Measurements from ENCODE around the gene CLDN20. TPM values are rescaled to one million over a fixed set of nuclear protein-coding genes. Genes with fewer than 3 reads are reported as not detected.

Gene CLDN20
- total and polyA plus RNA-seq, 2 of the 4 experiments (the other 2 are of a cell fraction): not detected

- BruUV-seq (replicated peaks): no TSS peak
- no peak overlapping the region for H3K9ac ChIP-seq (ENCODE audit: low read depth, low read length)
- no peak overlapping the region for H3K23ac ChIP-seq (ENCODE audit: low read depth, low read length)
- H3K18ac ChIP-seq (ENCODE audit: low read depth, low read length): no peak overlapping the region
- no peak for TF ChIP-seq CTCF (conservative IDR thresholded peaks at IDR 0.05; ENCODE audit: low read depth, low read length)
- no peak for TF ChIP-seq RFX5 (IDR thresholded peaks at IDR 0.05; ENCODE audit: low read depth, low read length)
- TF ChIP-seq SMC3 (IDR thresholded peaks at IDR 0.05; ENCODE audit: low read depth, low read length): no peak
- TF ChIP-seq MAFK (IDR thresholded peaks at IDR 0.05; ENCODE audit: low read depth, low read length): no peak
- peaks cover 13% of the 10 kb centered on the region for H3K4me1 ChIP-seq (ENCODE audit: control insufficient read depth, insufficient read depth, low read length)
- H3K4me2 ChIP-seq (ENCODE audit: low read depth, low read length): no peak overlapping the region
- no peak overlapping the region for H4K8ac ChIP-seq (ENCODE audit: low read depth in 2 of 2, low read length in 2 of 2)
- H3K4ac ChIP-seq (ENCODE audit: low read depth, low read length): no peak overlapping the region
- no peak overlapping the region for H2BK5ac ChIP-seq (ENCODE audit: low read depth, low read length, poor library complexity, severe bottlenecking)
- no peak overlapping the region for H3K56ac ChIP-seq (ENCODE audit: extremely low read depth, insufficient read depth, low read length)
- H2AK5ac ChIP-seq (ENCODE audit: low read depth, low read length): no peak overlapping the region
- no peak for ATAC-seq (ENCODE audit: low read depth)
- H2BK20ac ChIP-seq (ENCODE audit: low read depth, low read length): no peak overlapping the region
- H3K4me3 ChIP-seq (ENCODE audit: insufficient read depth, low read depth, low read length): no peak overlapping the region
- H4K20me1 ChIP-seq (ENCODE audit: insufficient read depth, low read length): no peaks in the 10 kb centered on the region
- no peak overlapping the region for H3K14ac ChIP-seq (replicated peaks; ENCODE audit: low read depth, low read length)
- H2BK120ac ChIP-seq (ENCODE audit: low read depth, low read length): no peak overlapping the region
- H3K27ac ChIP-seq (ENCODE audit: insufficient read depth, low read length): no peak overlapping the region
- no peak overlapping the region for H4K5ac ChIP-seq (ENCODE audit: low read depth, low read length)
- no peaks in the 10 kb centered on the region for H3K27me3 ChIP-seq (ENCODE audit: control insufficient read depth, insufficient read depth, low read length)
- peaks cover 5% of the 10 kb centered on the region; the same call in 1 of the 2 replicates for H3K9me1 ChIP-seq (ENCODE audit: insufficient read depth, low read length)
- no peak overlapping the region for H2BK15ac ChIP-seq (ENCODE audit: low read depth, low read length)
- intact Hi-C loops (cut with micrococcal nuclease) (no loop called here), in situ Hi-C loops (cut with MboI; ENCODE audit: low sequenced_read_pairs) (no loop called here), dilution Hi-C loops (cut with HindIII; ENCODE audit: low sequenced_read_pairs, unreplicated experiment) (no loop called here)
- H2AK9ac ChIP-seq (replicated peaks; ENCODE audit: low read depth, low read length, poor library complexity): no peak overlapping the region
- no peaks in the 10 kb centered on the region for H3K79me1 ChIP-seq (ENCODE audit: low read depth in 1 of 2, low read length in 2 of 2)
- DNase-seq: no peak
- peaks cover 2% of the 10 kb centered on the region; the same call in 1 of the 2 replicates for H3K9me3 ChIP-seq (ENCODE audit: control insufficient read depth, insufficient read depth, low read length)
- no peak overlapping the region for H2AFZ ChIP-seq (replicated peaks; ENCODE audit: low read length, poor library complexity)
- WGBS, 2 experiments (ENCODE audit: extremely low coverage in 2 of 2, insufficient read length in 1 of 2): 40% methylated on average over 1 of the region's 4 CpGs; no CpG with 5 or more reads in 1 of the 2 experiments
- no peak overlapping the region for H4K91ac ChIP-seq (ENCODE audit: insufficient read depth, low read depth, low read length)
- POLR2A ChIA-PET (ENCODE audit: unreplicated experiment): no interaction called here
- no peaks in the 10 kb centered on the region for H3K36me3 ChIP-seq (ENCODE audit: control insufficient read depth, insufficient read depth, low read length)
- CTCF ChIA-PET: no interaction called here
These were observed 36.8 kb upstream of the CLDN20 start for GRCh38 chr6:155227046-155227445.

Measured in IMR-90 (cell line).